T-helper 2 cell treated with Interferon-gamma antibody and Interleukin-4, amounts not matched to agents 100 ng/mL and 5 ng/mL, for 36 hours (primary cell): Measurements from ENCODE around the gene TP53BP1. TPM values are rescaled to one million over a fixed set of nuclear protein-coding genes. Genes with fewer than 3 reads are reported as not detected.
"Not testable (repeated sequence)": the region's sequence is repeated elsewhere in the genome, so short reads cannot be mapped to it uniquely, and the experiment has no call there.

Experiments
- intact Hi-C: fragments of 100-400 bp; cut with micrococcal nuclease; formaldehyde crosslinking; loops from one replicate; pipeline ENCODE4 v1.15.1; 2023
- total RNA-seq: library from RNA; stranded (reverse); gene quantifications from 2 replicates; pipeline ENCODE4 v1.2.3, GENCODE V29; 2022

The TP53BP1 gene, protein sequence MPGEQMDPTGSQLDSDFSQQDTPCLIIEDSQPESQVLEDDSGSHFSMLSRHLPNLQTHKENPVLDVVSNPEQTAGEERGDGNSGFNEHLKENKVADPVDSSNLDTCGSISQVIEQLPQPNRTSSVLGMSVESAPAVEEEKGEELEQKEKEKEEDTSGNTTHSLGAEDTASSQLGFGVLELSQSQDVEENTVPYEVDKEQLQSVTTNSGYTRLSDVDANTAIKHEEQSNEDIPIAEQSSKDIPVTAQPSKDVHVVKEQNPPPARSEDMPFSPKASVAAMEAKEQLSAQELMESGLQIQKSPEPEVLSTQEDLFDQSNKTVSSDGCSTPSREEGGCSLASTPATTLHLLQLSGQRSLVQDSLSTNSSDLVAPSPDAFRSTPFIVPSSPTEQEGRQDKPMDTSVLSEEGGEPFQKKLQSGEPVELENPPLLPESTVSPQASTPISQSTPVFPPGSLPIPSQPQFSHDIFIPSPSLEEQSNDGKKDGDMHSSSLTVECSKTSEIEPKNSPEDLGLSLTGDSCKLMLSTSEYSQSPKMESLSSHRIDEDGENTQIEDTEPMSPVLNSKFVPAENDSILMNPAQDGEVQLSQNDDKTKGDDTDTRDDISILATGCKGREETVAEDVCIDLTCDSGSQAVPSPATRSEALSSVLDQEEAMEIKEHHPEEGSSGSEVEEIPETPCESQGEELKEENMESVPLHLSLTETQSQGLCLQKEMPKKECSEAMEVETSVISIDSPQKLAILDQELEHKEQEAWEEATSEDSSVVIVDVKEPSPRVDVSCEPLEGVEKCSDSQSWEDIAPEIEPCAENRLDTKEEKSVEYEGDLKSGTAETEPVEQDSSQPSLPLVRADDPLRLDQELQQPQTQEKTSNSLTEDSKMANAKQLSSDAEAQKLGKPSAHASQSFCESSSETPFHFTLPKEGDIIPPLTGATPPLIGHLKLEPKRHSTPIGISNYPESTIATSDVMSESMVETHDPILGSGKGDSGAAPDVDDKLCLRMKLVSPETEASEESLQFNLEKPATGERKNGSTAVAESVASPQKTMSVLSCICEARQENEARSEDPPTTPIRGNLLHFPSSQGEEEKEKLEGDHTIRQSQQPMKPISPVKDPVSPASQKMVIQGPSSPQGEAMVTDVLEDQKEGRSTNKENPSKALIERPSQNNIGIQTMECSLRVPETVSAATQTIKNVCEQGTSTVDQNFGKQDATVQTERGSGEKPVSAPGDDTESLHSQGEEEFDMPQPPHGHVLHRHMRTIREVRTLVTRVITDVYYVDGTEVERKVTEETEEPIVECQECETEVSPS (N-terminal part only)
- 39.6 and 42.7 TPM in 2 replicates for total RNA-seq

- intact Hi-C loops, result loop anchor here (1.0 to 5.0 kb wide), 2 partner anchors 17 to 51 kb away; no protein-coding TSS in a partner anchor
These were observed at the start of gene TP53BP1 for GRCh38 chr15:43492673-43493601. Gene TP53BP1, minus strand, starts transcription at chr15:43493156. Its CDS starts 113 bp downstream, at chr15:43493043.

DNA sequence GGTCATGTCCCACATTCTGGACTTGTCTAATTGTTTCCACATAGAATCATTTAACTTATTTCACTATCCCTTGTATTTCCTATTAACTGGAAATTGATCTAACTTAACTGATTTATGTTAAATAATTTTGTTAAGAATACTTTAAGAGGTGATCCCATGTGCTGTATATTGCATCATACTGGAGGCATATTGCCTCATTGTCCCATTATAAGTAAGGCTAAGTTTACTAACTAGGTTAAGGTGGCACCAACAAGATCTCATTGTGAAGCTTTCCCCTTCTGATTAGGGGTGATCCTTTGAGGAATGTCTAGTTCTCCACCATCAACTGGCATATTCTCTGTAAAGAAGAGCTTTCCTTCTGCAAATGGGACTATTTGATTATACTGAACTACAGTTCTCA is 48.8 kb upstream of the TP53BP1 start:
- intact Hi-C loops, result no loop called here

DNA sequence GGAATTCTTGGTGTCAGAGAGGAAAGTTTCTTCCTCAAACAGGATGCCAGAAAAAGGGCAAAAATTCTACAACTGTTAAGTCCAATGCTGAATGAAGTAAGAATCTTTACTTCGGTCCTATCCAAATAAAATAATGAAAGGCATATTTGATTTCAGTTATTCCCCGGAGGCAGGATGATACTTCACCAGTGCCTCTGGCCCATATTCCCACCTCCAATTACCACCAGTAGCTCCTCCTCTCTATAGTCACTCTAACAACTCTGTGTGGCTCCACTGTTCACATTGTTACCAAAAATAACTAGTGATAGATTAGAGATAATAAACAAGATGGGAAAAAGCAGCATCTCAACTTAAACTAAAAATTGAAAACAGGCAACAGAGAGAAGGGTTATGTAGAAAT is 45.1 kb upstream of the TP53BP1 start:
- intact Hi-C loops, result no loop called here

GRCh38 chr15:43534897-43535296 is 41.9 kb upstream of the TP53BP1 start:
- intact Hi-C loops, result no loop called here

DNA sequence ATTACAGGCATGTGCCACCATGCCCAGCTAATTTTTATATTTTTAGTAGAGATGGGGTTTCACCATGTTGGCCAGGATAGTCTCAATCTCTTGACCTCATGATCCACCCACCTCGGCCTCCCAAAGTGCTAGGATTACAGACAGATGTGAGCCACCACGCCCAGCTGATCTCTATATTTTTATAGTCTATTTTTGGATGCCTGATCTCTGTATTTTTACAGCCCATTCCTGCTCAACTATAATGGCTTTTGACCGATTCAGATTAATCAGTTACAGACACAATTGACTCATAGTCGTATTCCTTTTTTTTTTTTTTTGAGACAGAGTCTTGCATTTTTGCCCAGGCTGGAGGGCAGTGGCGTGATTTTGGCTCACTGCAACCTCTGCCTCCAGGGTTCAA is 39.9 kb upstream of the TP53BP1 start:
- intact Hi-C loops, result not testable (repeated sequence)

- intact Hi-C loops, result no loop called here
These were observed 38.2 kb upstream of the TP53BP1 start for GRCh38 chr15:43531018-43531670.

DNA sequence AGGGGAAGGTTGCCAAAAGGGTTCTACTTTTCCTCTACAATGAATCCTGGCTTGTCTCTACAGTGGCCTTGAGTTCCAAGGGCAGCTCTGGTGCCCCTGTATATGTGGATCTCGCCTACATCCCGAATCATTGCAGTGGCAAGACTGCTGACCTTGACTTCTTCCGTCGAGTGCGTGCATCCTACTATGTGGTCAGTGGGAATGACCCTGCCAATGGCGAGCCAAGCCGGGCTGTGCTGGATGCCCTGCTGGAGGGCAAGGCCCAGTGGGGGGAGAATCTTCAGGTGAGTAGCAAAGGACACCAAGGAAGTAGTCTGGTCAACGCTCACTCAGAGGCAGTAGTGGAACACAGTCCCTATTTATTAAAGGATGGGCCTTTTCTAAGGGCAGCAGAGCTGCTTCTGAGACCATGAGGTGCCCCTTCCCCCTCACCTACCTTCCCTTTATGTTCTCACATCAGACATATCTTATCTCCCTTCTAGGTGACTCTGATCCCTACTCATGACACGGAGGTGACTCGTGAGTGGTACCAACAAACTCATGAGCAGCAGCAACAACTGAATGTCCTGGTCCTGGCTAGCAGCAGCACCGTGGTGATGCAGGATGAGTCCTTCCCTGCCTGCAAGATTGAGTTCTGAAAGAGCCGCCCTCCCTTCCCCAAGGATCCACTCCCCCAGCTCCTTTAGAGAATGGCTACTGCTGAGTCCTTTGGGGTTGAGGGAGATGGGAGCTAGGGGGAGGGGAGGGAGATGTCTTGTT is 36.8 kb upstream of the TP53BP1 start:
- intact Hi-C loops, result no loop called here

DNA sequence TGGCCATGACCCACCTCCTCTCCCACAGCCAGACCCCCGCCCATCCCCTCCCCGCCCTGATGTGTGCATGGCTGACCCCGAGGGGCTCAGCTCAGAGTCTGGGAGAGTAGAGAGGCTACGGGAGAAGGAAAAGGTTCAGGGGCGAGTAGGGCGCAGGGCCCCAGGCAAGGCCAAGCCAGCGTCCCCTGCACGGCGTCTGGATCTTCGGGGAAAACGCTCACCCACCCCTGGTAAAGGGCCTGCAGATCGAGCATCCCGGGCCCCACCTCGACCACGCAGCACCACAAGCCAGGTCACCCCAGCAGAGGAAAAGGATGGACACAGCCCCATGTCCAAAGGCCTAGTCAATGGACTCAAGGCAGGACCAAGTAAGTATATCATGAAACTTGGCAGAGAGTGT is 36.2 kb upstream of the TP53BP1 start:
- intact Hi-C loops, result no loop called here

DNA sequence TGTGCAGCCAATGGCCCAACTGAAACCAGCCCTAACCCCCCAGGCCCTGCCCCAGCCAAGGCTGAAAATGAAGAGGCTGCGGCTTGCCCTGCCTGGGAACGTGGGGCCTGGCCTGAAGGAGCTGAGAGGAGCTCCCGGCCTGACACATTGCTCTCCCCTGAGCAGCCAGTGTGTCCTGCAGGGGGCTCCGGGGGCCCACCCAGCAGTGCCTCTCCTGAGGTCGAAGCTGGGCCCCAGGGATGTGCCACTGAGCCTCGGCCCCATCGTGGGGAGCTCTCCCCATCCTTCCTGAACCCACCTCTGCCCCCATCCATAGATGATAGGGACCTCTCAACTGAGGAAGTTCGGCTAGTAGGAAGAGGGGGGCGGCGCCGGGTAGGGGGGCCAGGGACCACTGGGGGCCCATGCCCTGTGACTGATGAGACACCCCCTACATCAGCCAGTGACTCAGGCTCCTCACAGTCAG is 35.6 kb upstream of the TP53BP1 start:
- intact Hi-C loops, result no loop called here

DNA sequence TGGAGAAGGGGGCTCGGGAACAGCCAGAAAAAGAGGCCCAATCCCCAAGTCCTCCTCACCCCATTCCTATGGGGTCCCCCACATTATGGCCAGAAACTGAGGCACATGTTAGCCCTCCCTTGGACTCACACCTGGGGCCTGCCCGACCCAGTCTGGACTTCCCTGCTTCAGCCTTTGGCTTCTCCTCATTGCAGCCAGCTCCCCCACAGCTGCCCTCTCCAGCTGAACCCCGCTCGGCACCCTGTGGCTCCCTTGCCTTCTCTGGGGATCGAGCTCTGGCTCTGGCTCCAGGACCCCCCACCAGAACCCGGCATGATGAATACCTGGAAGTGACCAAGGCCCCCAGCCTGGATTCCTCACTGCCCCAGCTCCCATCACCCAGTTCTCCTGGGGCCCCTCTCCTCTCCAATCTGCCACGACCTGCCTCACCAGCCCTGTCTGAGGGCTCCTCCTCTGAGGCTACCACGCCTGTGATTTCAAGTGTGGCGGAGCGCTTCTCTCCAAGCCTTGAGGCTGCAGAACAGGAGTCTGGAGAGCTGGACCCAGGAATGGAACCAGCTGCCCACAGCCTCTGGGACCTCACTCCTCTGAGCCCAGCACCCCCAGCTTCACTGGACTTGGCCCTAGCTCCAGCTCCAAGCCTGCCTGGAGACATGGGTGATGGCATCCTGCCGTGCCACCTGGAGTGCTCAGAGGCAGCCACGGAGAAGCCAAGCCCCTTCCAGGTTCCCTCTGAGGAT is 35.0 kb upstream of the TP53BP1 start:
- intact Hi-C loops, result no loop called here

- intact Hi-C loops, result no loop called here
These were observed 34.3 kb upstream of the TP53BP1 start for GRCh38 chr15:43527016-43527801.

DNA sequence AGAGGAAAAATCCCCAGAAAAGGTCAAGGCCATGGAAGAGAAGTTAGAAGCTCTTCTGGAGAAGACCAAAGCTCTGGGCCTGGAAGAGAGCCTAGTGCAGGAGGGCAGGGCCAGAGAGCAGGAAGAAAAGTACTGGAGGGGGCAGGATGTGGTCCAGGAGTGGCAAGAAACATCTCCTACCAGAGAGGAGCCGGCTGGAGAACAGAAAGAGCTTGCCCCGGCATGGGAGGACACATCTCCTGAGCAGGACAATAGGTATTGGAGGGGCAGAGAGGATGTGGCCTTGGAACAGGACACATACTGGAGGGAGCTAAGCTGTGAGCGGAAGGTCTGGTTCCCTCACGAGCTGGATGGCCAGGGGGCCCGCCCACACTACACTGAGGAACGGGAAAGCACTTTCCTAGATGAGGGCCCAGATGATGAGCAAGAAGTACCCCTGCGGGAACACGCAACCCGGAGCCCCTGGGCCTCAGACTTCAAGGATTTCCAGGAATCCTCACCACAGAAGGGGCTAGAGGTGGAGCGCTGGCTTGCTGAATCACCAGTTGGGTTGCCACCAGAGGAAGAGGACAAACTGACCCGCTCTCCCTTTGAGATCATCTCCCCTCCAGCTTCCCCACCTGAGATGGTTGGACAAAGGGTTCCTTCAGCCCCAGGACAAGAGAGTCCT is 33.4 kb upstream of the TP53BP1 start:
- intact Hi-C loops, result no loop called here

GRCh38 chr15:43525131-43525530 is 32.2 kb upstream of the TP53BP1 start:
- intact Hi-C loops, result no loop called here

- intact Hi-C loops, result no loop called here
These were observed 31.4 kb upstream of the TP53BP1 start for GRCh38 chr15:43524254-43524845.

DNA sequence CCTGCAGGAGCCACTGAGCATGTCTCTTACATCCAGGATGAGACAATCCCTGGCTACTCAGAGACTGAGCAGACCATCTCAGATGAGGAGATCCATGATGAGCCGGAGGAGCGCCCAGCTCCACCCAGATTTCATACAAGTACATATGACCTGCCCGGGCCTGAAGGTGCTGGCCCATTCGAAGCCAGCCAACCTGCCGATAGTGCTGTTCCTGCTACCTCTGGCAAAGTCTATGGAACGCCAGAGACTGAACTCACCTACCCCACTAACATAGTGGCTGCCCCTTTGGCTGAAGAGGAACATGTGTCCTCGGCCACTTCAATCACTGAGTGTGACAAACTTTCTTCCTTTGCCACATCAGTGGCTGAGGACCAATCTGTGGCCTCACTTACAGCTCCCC is 30.7 kb upstream of the TP53BP1 start:
- intact Hi-C loops, result no loop called here

DNA sequence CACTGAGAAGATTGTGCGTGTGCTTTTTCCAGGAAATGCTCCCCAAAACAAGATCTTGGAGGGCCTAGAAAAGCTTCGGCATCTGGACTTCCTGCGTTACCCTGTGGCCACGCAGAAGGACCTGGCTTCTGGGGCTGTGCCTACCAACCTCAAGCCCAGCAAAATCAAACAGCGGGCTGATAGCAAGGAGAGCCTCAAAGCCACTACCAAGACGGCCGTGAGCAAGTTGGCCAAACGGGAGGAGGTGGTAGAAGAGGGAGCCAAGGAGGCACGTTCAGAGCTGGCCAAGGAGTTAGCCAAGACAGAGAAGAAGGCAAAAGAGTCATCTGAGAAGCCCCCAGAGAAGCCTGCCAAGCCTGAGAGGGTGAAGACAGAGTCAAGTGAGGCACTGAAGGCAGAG is 29.3 kb upstream of the TP53BP1 start:
- intact Hi-C loops, result no loop called here
